Measurements from ENCODE around the gene GPR37.

The GPR37 gene

DNA sequence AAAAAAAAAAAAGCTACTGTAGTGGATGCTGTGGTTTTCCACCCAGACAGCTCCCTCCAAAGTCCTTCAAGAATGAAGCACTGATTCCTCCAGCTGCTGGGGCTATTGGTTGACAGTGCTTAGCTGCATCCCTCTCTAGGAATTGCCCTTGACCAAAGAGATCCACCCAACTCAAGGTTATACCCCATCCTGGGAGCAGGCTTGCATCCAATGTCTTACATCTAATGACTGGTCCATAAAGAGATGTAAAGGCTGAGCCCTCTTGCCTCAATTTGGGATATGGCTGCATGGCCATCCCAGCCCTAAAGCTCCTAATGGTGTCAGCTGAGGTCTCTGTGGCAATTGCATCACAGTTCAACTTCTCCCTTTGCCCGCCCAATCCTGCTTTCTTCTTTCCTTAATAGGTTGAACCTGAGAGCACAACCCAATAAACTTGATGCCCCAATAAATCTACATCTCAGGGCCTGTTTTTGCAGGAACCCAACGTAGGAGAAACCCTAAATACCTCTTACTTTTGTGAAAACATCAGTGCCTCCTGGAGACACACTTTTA, 4.4 kb downstream of the GPR37 start:
- Histone ChIP-seq H3K9me3 (ENCODE audit: insufficient read depth, low read depth, low read length) (no peaks in the 10 kb centered on the region), H3K4me3 (ENCODE audit: low read length) (no peak overlapping the region), H3K27ac (ENCODE audit: low read length) (no peak overlapping the region), H3K27me3 (ENCODE audit: insufficient read depth, low read length) (peaks cover 34% of the 10 kb centered on the region), H3K4me1 (ENCODE audit: insufficient read depth, low read length) (peaks cover 5% of the 10 kb centered on the region; the same call in 1 of the 2 replicates), H3K36me3 (ENCODE audit: insufficient read depth, low read depth, low read length) (no peaks in the 10 kb centered on the region), H3K9ac (ENCODE audit: low read depth, low read length) (no peak overlapping the region)

DNA sequence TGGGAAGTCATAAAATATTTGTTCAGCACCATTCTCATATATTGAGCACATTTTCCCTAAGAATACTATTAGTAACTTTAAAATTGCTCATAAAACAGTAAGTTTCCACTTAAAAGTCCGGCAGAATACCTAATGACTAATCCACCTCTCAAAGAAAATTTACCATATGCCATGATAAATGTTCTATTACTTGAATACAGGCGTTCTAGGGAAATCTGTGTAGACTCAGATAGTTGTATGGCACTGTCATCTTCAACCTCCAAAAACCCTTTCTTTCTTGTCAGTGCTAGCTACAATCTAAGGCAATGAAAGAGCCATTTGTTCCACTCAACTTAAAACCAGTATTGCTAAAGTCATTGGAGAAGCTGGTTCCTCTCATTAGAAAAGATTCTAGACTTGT, 7.3 kb downstream of the GPR37 start:
- no peak overlapping the region for H3K4me3 ChIP-seq (ENCODE audit: low read length)
- no peaks in the 10 kb centered on the region for H3K9me3 ChIP-seq (ENCODE audit: insufficient read depth, low read depth, low read length)
- H3K27me3 ChIP-seq (ENCODE audit: insufficient read depth, low read length), result peaks cover 12% of the 10 kb centered on the region
- peaks cover 6% of the 10 kb centered on the region; the same call in 1 of the 2 replicates for H3K4me1 ChIP-seq (ENCODE audit: insufficient read depth, low read length)
- no peaks in the 10 kb centered on the region for H3K36me3 ChIP-seq (ENCODE audit: insufficient read depth, low read depth, low read length)
- no peak overlapping the region for H3K27ac ChIP-seq (ENCODE audit: low read length)
- no peak overlapping the region for H3K9ac ChIP-seq (ENCODE audit: low read depth, low read length)

DNA sequence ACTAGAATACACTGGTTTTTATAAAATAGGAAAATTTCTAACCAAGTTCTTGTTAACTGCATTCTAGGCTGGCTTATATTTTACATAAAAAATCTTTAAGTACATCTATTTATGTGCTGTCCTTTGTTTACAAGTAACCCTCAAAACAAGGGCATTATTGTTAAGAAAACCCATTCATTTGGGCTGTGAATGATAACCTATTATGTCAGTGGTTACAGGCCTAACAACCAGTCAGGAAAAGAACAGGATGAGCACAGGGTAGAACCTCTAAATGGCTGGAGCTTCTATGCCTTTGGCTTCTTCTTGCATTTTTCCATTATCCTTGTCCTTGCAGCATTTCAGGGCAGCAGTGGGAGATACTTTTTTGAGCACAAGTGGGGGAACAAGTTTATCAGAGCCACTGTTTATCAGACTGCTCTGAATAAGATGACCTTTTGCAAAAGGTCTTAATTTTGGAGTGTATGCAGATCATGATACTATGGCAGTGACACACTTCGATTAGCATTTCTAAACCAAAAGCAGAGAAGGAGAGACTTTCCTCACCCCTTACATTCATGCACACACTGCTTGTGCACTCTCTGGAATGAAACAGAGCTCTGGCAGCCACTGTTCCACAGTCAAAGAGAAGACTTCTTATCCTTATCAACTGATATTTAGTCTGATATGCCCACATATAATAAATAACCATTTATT, 10.9 kb downstream of the GPR37 start:
- no peaks in the 10 kb centered on the region for H3K27me3 ChIP-seq (ENCODE audit: insufficient read depth, low read length)
- no peaks in the 10 kb centered on the region for H3K9me3 ChIP-seq (ENCODE audit: insufficient read depth, low read depth, low read length)
- no peak overlapping the region for H3K9ac ChIP-seq (ENCODE audit: low read depth, low read length)
- H3K4me3 ChIP-seq (ENCODE audit: low read length), result no peak overlapping the region
- no peaks in the 10 kb centered on the region for H3K36me3 ChIP-seq (ENCODE audit: insufficient read depth, low read depth, low read length)
- peaks cover 9% of the 10 kb centered on the region; the same call in 1 of the 2 replicates for H3K4me1 ChIP-seq (ENCODE audit: insufficient read depth, low read length)
- H3K27ac ChIP-seq (ENCODE audit: low read length), result no peak overlapping the region

DNA sequence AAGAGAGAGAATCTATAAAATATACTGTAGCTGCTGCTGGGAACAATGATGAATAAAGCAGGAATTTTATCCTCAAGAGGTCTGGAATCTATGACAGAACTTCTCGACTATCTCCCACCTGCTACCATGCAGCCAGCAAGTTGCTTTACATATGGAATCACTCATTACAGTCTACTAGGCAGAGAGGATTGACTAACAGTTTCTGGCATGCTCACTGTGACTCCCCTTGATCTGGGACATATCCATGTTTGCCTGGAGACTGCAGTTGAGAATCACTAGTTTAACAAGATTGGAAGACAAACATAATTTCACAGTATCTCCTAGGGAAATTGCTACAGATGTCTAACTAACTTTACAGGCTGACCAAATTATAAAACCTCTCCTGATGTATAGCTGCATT, 13.3 kb downstream of the GPR37 start:
- no peak overlapping the region for H3K27ac ChIP-seq (ENCODE audit: low read length)
- no peak overlapping the region for H3K9ac ChIP-seq (ENCODE audit: low read depth, low read length)
- H3K9me3 ChIP-seq (ENCODE audit: insufficient read depth, low read depth, low read length), result no peaks in the 10 kb centered on the region
- no peak overlapping the region for H3K4me3 ChIP-seq (ENCODE audit: low read length)
- H3K27me3 ChIP-seq (ENCODE audit: insufficient read depth, low read length), result no peaks in the 10 kb centered on the region
- H3K4me1 ChIP-seq (ENCODE audit: insufficient read depth, low read length), result peaks cover 12% of the 10 kb centered on the region; the same call in 1 of the 2 replicates
- no peaks in the 10 kb centered on the region for H3K36me3 ChIP-seq (ENCODE audit: insufficient read depth, low read depth, low read length)

DNA sequence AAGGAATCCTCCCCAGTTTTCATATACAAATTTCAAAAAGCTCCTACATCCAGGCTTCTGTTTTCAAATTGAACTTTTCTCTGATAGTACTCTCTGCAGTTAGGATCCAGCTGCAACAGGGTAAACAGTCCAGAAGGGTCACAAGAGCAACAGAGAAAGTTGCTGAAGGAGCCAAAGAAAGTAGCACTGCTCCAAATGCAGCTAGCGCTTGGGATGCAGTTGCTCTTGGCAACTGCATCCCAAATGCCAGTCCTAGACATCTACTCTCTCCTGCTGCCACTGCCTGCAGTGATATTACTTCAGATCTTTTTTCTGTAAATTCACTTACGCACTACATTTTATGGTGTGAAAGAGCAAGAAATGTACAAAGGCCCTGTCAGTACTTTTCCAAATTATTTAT, 14.6 kb downstream of the GPR37 start:
- Histone ChIP-seq H3K9ac (ENCODE audit: low read depth, low read length) (no peak overlapping the region), H3K27me3 (ENCODE audit: insufficient read depth, low read length) (no peaks in the 10 kb centered on the region), H3K9me3 (ENCODE audit: insufficient read depth, low read depth, low read length) (no peaks in the 10 kb centered on the region), H3K36me3 (ENCODE audit: insufficient read depth, low read depth, low read length) (peaks cover 4% of the 10 kb centered on the region; the same call in 1 of the 2 replicates), H3K4me1 (ENCODE audit: insufficient read depth, low read length) (peaks cover 12% of the 10 kb centered on the region; the same call in 1 of the 2 replicates), H3K4me3 (ENCODE audit: low read length) (no peak overlapping the region), H3K27ac (ENCODE audit: low read length) (no peak overlapping the region)

DNA sequence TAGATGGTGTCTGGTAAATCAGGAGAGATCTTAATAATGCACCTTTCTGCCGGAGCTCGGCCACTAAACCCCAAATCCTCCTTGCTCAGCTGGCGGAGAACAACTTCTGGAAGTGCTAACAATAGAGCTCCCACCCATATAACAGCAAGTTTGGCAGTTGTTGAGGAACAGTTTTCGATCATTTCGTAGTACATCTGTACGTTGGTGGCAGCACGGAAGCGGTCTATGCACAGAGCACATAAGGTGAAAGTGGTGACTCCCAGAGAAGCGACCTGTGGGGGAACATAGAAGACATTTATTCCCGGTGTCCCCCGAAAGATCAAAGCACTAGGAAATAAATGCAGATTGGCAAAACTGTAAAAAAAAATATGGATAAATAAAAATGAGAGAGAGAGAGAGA, 18.5 kb downstream of the GPR37 start:
- Histone ChIP-seq H3K27me3 (ENCODE audit: insufficient read depth, low read length) (no peaks in the 10 kb centered on the region), H3K4me3 (ENCODE audit: low read length) (no peak overlapping the region), H3K9ac (ENCODE audit: low read depth, low read length) (no peak overlapping the region), H3K27ac (ENCODE audit: low read length) (no peak overlapping the region), H3K9me3 (ENCODE audit: insufficient read depth, low read depth, low read length) (no peaks in the 10 kb centered on the region), H3K36me3 (ENCODE audit: insufficient read depth, low read depth, low read length) (peaks cover 4% of the 10 kb centered on the region; the same call in 1 of the 2 replicates), H3K4me1 (ENCODE audit: insufficient read depth, low read length) (0 out of 2 replicates have a peak, but pooled peaks cover 3% of the 10 kb centered on the region)

DNA sequence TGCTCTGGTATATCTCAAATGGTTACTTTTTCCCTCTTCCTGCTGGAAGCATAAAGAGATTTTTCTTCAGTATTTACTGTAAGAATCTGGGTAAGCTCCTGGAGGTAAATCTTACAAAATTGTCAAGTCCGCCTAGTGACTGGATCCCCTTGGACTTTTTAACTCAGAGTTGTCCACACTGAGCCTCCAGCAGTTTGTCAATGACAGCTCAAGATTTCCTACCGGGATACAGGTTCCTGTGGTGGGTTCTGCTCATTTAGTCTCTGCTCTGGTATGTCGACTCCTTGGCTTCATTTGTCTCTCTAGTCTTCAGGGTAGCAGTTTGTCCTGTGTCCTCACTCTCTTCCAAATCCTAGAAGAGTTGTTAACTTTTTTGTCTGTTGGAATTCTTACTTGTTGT, 27.0 kb downstream of the GPR37 start:
- Histone ChIP-seq H3K27ac (ENCODE audit: low read length) (no peak overlapping the region), H3K36me3 (ENCODE audit: insufficient read depth, low read depth, low read length) (no peaks in the 10 kb centered on the region), H3K4me1 (ENCODE audit: insufficient read depth, low read length) (no peaks in the 10 kb centered on the region), H3K9ac (ENCODE audit: low read depth, low read length) (no peak overlapping the region), H3K4me3 (ENCODE audit: low read length) (no peak overlapping the region), H3K9me3 (ENCODE audit: insufficient read depth, low read depth, low read length) (peaks cover 3% of the 10 kb centered on the region; the same call in 1 of the 2 replicates), H3K27me3 (ENCODE audit: insufficient read depth, low read length) (no peaks in the 10 kb centered on the region)

DNA sequence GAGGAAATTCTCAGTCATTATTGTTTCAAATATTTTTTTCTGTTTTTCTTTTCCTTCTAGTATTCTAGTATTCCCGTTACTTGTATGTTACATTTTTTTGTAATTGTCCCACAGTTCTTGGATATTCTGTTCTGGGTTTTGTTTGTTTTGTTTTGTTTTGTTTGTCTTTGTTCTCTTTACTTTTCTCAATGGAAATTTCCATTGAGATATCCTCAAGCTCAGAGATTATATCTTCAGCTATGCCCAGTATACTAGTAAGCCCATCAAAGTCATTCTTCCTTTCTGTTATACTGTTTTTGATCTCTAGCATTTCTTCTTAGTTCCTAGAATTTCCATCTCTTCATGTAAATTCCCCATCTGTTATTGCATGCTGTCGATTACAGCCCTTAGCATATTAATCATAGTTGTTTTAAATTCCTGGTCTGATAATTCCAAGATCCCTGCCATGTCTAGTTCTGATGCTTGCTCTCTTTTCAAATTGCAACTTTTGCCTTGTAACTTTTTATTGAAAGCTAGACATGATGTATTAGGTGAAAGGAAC, 27.8 kb downstream of the GPR37 start:
- H3K4me3 ChIP-seq (ENCODE audit: low read length), result no peak overlapping the region
- H3K36me3 ChIP-seq (ENCODE audit: insufficient read depth, low read depth, low read length), result no peaks in the 10 kb centered on the region
- H3K4me1 ChIP-seq (ENCODE audit: insufficient read depth, low read length), result no peaks in the 10 kb centered on the region
- no peak overlapping the region for H3K9ac ChIP-seq (ENCODE audit: low read depth, low read length)
- H3K9me3 ChIP-seq (ENCODE audit: insufficient read depth, low read depth, low read length), result peaks cover 3% of the 10 kb centered on the region; the same call in 1 of the 2 replicates
- H3K27me3 ChIP-seq (ENCODE audit: insufficient read depth, low read length), result no peaks in the 10 kb centered on the region
- H3K27ac ChIP-seq (ENCODE audit: low read length), result no peak overlapping the region

DNA sequence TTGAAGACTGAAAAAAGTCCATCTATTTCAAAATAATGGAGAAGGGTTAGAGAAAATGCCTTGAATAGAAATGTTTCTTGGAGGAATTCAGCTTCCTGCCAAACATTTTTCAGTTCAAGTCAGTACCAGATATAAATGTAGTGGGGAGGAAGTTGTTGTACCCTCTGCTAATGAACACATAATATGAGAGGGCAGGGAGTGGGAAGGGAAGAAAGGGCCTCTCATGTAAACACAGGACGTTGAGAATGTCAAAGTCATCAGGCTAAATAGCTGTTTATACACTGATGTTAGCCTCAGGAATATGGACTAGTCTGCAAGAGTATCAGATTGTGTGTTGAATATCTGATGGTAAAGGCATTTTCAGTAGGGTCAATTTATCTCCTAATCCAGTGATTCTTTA, 37.0 kb downstream of the GPR37 start:
- Histone ChIP-seq H3K27me3 (ENCODE audit: insufficient read depth, low read length) (no peaks in the 10 kb centered on the region), H3K27ac (ENCODE audit: low read length) (no peak overlapping the region), H3K4me3 (ENCODE audit: low read length) (no peak overlapping the region), H3K9ac (ENCODE audit: low read depth, low read length) (no peak overlapping the region), H3K4me1 (ENCODE audit: insufficient read depth, low read length) (peaks cover 8% of the 10 kb centered on the region; the same call in 1 of the 2 replicates), H3K9me3 (ENCODE audit: insufficient read depth, low read depth, low read length) (no peaks in the 10 kb centered on the region), H3K36me3 (ENCODE audit: insufficient read depth, low read depth, low read length) (no peaks in the 10 kb centered on the region)

DNA sequence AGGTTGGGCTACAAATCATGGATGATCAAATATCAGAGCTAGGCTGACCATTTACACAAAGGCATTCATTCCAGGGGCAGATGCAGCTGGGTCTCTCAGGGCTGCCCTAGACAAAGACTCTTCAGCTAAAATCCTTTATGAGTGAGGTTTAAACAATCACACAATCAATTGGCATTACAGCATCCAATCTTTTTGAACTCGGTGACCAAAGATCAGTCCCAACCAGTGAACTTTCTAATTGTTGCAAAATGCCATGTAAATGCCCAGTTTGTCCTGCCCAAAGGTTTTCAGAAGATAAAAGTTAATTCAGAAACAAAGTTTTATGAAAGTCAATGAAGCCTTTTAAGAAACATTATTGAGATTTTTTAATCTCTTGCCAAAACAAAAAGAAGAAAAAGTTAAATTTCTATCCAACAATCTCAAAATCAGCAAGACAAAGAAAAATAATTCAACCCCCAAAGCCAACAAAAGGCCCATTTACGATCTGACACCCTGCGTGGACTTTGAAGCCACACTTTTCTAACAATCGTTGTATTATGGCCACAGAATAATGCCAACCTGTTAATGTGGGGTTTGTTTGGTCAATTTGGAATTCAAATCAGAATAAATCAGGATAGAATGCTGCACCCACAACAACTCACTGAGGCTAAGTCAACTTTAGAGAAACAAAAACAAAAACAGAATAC, 40.9 kb downstream of the GPR37 start:
- Histone ChIP-seq H3K9me3 (ENCODE audit: insufficient read depth, low read depth, low read length) (no peaks in the 10 kb centered on the region), H3K4me3 (ENCODE audit: low read length) (no peak overlapping the region)

DNA sequence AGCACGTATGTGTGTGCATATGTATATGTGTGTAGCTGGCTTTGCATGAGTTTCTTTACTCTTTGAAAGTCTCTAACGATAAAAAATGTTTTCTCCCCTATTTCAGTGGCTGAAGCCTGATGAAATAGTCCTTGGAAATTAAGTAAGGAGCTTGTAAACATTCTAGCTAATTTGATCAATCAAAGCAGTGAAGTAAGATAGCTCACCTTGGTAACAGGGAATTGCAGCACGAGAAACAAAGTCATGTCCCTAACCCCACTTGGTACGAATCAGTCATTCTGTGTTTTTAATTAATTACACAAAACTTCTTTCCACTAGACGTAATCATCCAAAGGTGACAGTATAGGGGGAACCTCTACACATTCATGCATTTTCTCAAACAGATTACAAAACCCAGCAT, 41.5 kb downstream of the GPR37 start:
- no peak overlapping the region for H3K4me3 ChIP-seq (ENCODE audit: low read length)
- no peaks in the 10 kb centered on the region for H3K9me3 ChIP-seq (ENCODE audit: insufficient read depth, low read depth, low read length)
- H3K9ac ChIP-seq (ENCODE audit: low read depth, low read length), result no peak overlapping the region
- no peaks in the 10 kb centered on the region for H3K36me3 ChIP-seq (ENCODE audit: insufficient read depth, low read depth, low read length)
- H3K4me1 ChIP-seq (ENCODE audit: insufficient read depth, low read length), result peaks cover 8% of the 10 kb centered on the region; the same call in 1 of the 2 replicates
- no peaks in the 10 kb centered on the region for H3K27me3 ChIP-seq (ENCODE audit: insufficient read depth, low read length)
- H3K27ac ChIP-seq (ENCODE audit: low read length), result peak overlapping the region; percentile 12

More for the DNA sequence above, 40.9 kb downstream of the GPR37 start:
- no peak overlapping the region for H3K9ac ChIP-seq (ENCODE audit: low read depth, low read length)
- peaks cover 8% of the 10 kb centered on the region; the same call in 1 of the 2 replicates for H3K4me1 ChIP-seq (ENCODE audit: insufficient read depth, low read length)
- no peaks in the 10 kb centered on the region for H3K27me3 ChIP-seq (ENCODE audit: insufficient read depth, low read length)
- H3K36me3 ChIP-seq (ENCODE audit: insufficient read depth, low read depth, low read length), result no peaks in the 10 kb centered on the region
- H3K27ac ChIP-seq (ENCODE audit: low read length), result peak overlapping the region; percentile 12
